Mammary epithelial cell (primary cell): ENCODE results near the gene CTTNBP2NL.

Source experiments
- EZH2 ChIP-seq: IDR thresholded peaks from 2 replicates; pipeline ENCODE4 v1.6.1; 2012; ENCODE audit warnings: low read length, inconsistent platforms, borderline replicate concordance
- TF ChIP-seq, protein P1 (sequence below), 2 donors: IDR thresholded peaks in 1 of 2; conservative IDR thresholded peaks in 1 of 2; 2 replicates each; pipeline ENCODE4 v1.5.1; 2011 to 2012; ENCODE audit warnings: inconsistent platforms in 2 of 2, low read length in 2 of 2, mild to moderate bottlenecking in 2 of 2, control low read depth in 1 of 2, low read depth in 1 of 2; ENCODE audit not compliant: insufficient read depth in 1 of 2; ENCODE audit errors: extremely low read depth in 1 of 2

DNA sequence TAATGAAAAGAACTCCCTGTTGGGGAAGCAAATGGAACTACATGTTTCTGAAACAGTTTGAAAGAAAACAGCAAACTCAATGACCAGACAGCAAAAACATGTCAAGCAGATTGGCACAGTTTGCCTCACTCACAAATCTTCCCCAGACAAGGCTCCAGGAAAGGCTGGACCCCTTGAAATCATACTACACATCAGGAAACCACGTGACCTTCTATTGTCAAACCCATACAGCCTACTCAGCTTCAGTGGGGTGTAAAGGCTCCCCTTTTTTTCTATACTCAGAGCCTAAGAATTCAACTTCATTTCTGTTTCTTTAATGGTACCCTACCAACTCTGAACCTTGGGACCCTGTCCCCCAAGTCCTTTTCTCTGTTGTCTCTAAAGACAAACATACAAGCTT, 15.7 kb upstream of the CTTNBP2NL start:
- TF ChIP-seq, protein P1, sequence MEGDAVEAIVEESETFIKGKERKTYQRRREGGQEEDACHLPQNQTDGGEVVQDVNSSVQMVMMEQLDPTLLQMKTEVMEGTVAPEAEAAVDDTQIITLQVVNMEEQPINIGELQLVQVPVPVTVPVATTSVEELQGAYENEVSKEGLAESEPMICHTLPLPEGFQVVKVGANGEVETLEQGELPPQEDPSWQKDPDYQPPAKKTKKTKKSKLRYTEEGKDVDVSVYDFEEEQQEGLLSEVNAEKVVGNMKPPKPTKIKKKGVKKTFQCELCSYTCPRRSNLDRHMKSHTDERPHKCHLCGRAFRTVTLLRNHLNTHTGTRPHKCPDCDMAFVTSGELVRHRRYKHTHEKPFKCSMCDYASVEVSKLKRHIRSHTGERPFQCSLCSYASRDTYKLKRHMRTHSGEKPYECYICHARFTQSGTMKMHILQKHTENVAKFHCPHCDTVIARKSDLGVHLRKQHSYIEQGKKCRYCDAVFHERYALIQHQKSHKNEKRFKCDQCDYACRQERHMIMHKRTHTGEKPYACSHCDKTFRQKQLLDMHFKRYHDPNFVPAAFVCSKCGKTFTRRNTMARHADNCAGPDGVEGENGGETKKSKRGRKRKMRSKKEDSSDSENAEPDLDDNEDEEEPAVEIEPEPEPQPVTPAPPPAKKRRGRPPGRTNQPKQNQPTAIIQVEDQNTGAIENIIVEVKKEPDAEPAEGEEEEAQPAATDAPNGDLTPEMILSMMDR (conservative IDR thresholded peaks at IDR 0.05 in 1 of 2, IDR thresholded peaks at IDR 0.05 in 1 of 2; ENCODE audit: extremely low read depth in 1 of 2, insufficient read depth in 1 of 2, low read depth in 1 of 2, low read length in 2 of 2) = no peak
- TF ChIP-seq EZH2 = no peak
